Activated gamma-delta T cell (primary cell): ENCODE results near the gene SDK1.
"Not testable (repeated sequence)": the region's sequence is repeated elsewhere in the genome, so short reads cannot be mapped to it uniquely, and the experiment has no call there.

Experiments
- DNase-seq: peaks from one replicate; lab custom pipeline; 2025; lab: John Stamatoyannopoulos, UW

The SDK1 gene

GRCh38 chr7:3655635-3656034 is 354.6 kb downstream of the SDK1 start:
- no peak for DNase-seq

DNA sequence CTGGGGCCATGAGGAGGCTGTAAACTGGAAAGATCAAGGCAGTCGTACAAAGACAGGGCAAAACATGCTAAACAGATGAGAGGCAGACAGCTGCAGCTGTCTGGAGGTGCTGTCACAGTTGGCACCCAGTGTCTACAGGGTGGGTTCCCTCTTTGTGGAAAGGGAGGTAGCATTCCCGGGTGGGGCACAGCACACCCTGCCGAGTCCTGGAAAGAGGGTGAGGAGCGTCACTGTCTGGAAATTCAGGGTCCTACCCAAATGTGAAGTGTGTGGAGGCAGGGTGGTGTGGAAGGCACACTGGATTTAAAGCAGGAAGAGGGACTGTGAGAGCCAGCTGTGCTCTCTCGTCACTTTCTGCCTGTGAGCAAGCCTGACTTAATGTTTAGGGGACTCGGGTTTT is 356.2 kb downstream of the SDK1 start:
- no peak for DNase-seq

GRCh38 chr7:3668743-3669142 is 367.7 kb downstream of the SDK1 start:
- no peak for DNase-seq

- DNase-seq: no peak
Measured at GRCh38 chr7:3670898-3671297, 369.8 kb downstream of the SDK1 start.

DNA sequence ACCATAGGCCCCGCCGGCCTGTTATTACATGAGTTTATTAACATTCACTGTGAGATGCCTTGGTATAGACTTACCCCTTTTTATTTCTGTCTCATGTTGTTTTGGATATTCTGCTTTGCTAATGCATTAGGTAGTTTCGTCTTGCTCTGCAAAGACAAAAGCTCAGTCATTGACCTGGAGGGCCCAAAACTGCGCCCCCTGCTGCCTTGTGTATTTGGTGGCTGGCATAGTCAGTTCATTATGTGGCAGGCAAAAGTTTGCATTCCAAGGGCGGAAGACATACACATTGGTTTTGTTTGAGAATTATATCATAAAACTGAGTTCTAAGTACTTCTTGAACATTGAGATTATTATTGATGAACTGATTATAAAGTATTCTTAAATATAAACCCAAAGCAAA is 372.5 kb downstream of the SDK1 start:
- DNase-seq: no peak

- DNase-seq: no peak
Measured at GRCh38 chr7:3678314-3678810, 377.3 kb downstream of the SDK1 start.

GRCh38 chr7:3682028-3682710 is 381.1 kb downstream of the SDK1 start:
- DNase-seq: no peak

- no peak for DNase-seq
Measured at GRCh38 chr7:3683546-3684539, 382.8 kb downstream of the SDK1 start.

- DNase-seq: no peak
Measured at GRCh38 chr7:3688071-3688470, 387.0 kb downstream of the SDK1 start.

DNA sequence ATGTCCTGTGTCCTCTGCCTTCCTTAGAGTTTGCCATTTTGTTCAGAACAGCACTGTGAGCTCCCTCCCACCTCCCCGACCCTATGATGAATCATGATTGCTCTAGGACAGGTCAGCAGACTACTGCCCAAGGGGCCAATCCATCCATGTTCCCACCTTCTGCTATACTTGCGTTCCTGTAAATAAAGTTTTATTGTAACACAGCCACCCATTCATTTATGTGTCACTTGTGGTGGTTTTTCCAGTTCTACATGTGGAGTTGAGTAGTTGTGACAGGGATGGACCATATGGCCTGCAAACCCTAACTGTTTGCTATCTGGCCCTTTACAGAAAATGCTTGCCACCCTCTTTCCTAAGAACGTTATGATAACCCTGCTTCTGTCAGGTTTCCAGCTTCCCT is 387.8 kb downstream of the SDK1 start:
- no peak for DNase-seq

- no peak for DNase-seq
Measured at GRCh38 chr7:3691478-3692158, 390.6 kb downstream of the SDK1 start.

DNA sequence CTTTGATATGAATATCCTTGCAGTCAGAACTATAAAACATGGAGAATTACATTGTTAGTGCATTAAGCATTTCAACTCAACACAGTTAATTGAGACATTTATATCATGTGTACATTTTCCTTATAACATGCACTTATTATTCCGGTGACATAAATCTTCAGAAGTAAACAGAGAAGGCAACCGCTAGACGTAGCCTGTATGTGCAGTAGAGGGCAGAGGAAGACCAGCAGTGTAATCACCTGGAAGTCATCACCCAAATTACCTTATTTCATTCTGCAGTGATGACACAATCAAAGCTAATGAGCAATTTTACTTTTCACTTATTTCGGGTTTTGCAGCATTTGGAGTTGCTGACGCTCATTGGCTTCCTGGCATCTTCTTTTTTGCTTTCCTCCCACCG is 394.6 kb downstream of the SDK1 start:
- no peak for DNase-seq

DNA sequence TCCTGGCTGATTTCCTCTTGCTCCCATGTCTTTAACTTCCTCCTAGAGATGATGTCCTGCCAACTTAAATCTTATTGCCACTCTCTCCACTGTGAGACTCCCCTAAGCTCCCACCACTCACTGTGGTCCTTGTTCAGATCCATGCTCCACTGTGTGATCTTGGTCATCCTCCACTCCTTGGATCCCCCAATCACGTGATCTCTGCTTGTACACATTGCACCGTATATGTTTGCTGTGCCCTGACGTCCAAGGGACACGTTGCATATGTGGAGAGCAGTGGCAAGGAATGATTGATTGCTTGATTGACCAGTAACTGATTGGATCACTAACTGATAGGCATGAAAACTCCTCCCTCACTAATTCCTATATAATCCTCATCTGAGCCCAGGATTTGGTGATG is 395.1 kb downstream of the SDK1 start:
- DNase-seq: no peak

GRCh38 chr7:3697472-3697871 is 396.4 kb downstream of the SDK1 start:
- no peak for DNase-seq

- no peak for DNase-seq
Measured at GRCh38 chr7:3705258-3705657, 404.2 kb downstream of the SDK1 start.

GRCh38 chr7:3706091-3706490 is 405.0 kb downstream of the SDK1 start:
- DNase-seq: not testable (repeated sequence)

GRCh38 chr7:3710122-3710521 is 409.1 kb downstream of the SDK1 start:
- no peak for DNase-seq

DNA sequence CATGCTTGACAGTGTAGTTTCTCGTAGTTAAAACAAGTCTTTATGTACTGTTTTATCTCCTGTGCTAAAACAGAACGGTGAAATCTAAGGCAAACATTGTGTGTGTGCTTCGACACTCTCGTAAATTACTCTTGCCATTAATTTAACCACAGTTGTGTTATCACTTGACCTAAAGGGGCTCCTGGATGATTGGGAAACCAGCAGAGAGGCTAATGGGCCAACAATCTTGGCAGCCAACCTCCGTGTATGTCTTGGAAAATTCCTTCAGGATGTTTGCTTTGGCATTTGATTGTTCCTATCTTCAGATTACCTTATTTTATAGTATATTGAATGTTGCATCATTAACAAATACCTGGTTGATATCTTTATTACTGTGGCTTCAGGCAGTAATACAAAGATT is 409.5 kb downstream of the SDK1 start:
- no peak for DNase-seq

DNA sequence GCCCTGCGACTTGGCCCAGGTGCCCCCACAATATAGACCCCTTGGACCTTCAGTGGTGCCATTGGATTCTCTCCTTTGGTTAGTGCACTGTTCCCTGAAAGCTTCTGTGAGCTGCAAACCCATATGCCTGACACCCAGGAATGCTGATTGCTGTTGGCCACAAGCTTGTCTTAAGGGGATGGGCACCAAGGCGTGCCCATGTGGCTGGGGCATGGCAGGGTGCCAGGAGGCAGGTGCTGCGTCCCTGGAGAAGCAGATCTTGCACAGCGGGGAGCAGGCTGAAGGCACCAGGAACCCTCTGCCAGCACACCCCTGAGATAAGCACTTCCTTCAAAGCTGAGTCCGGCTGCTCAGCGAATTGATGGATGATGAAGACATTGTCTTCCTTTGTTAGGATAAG is 411.8 kb downstream of the SDK1 start:
- DNase-seq: no peak

- DNase-seq: no peak
Measured at GRCh38 chr7:3721422-3721821, 420.4 kb downstream of the SDK1 start.

DNA sequence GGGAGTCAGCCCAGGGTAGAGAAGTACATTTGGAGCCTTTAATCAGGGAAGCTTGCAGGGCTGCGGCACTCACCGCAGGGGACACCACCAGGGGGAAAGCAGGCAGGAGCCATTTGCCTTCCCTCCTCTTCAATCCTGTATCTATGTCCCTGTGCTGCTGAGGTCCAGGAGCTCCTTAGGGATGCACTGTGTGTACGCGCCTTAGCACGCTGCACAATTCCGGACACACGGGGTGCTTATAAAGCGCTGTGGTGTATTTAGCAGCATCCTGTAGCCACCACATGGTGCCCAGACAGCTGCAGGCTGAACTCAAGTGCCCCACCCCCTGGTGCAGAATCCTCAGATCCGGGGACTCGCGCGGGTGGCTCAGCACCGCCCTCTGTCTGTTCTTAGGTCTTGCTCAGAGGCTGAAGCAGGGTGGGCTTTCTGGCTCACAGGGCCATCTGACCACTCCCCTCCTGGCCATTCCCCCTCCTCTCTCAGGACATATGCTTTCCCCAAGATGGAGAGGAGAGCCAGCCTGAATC is 421.4 kb downstream of the SDK1 start:
- DNase-seq: no peak
